Lower leg skin (tissue), 3 donors: Measurements from ENCODE around the gene RPSA.
"Not testable (repeated sequence)": the region's sequence is repeated elsewhere in the genome, so short reads cannot be mapped to it uniquely, and the experiment has no call there.

Experiments used
- CTCF ChIP-seq, 3 donors: fragments of 450-650 bp; IDR thresholded peaks; one replicate each; pipeline ENCODE4 v1.5.1; 2016; ENCODE audit warnings: antibody characterized with exemption in 3 of 3, mild to moderate bottlenecking in 3 of 3, moderate library complexity in 2 of 3
- POLR2A ChIP-seq, 2 donors: fragments of 450-650 bp; IDR thresholded peaks; one replicate each; pipeline ENCODE4 v1.6.1; 2016 to 2017; ENCODE audit warnings: antibody characterized with exemption in 2 of 2, mild to moderate bottlenecking in 1 of 2, moderate library complexity in 1 of 2

GRCh38 chr3:39458579-39458978 lies 52.1 kb downstream of the RPSA start:
- not testable (repeated sequence) for TF ChIP-seq CTCF, POLR2A (IDR thresholded peaks at IDR 0.05)
